HEK293 (cell line): ENCODE results near the gene FOXP1.

Source experiments
- CTCF ChIA-PET: fragments of 350-600 bp; formaldehyde crosslinking; extraction: SDS; loops from one replicate; lab custom pipeline; 2021; ENCODE audit warnings: antibody characterized with exemption; lab: Yijun Ruan, JAX
- POLR2A ChIA-PET: fragments of 300-600 bp; formaldehyde crosslinking; extraction: SDS; loops from one replicate; lab custom pipeline; 2020; ENCODE audit warnings: antibody characterized with exemption, inconsistent platforms; lab: Yijun Ruan, JAX
- H3K27ac ChIP-seq: fragments of 200-500 bp; sonication (Bioruptor generic); 2 replicates; pipeline ENCODE4 v1.5.1; 2014; ENCODE audit warnings: low read depth, low read length, control low read depth, inconsistent platforms; ENCODE audit errors: extremely low read depth
- H3K36me3 ChIP-seq, 2 experiments: fragments of 200-500 bp in 1 of 2; sonication (Bioruptor generic) in 1 of 2; 1 replicate in 1 of 2; 2 replicates in 1 of 2; pipeline ENCODE4 v1.5.1; 2014 to 2017; ENCODE audit warnings: inconsistent platforms in 2 of 2, low read length in 2 of 2; ENCODE audit not compliant: control insufficient read depth in 2 of 2, insufficient read depth in 1 of 2
- H3K4me1 ChIP-seq: fragments of 200-500 bp; sonication (Bioruptor generic); 2 replicates; pipeline ENCODE4 v1.5.1; 2014; ENCODE audit warnings: mild to moderate bottlenecking, low read length, inconsistent platforms; ENCODE audit not compliant: control insufficient read depth, insufficient read depth
- H3K4me3 ChIP-seq: 2 replicates; pipeline ENCODE4 v1.5.1; 2011; ENCODE audit warnings: low read depth, mild to moderate bottlenecking, control low read depth, low read length, moderate library complexity
- H3K9me3 ChIP-seq: fragments of 200-500 bp; sonication (Bioruptor generic); 2 replicates; pipeline ENCODE4 v1.5.1; 2014; ENCODE audit warnings: low read depth, low read length, inconsistent platforms; ENCODE audit not compliant: control insufficient read depth, insufficient read depth
- EGR2 ChIP-seq: fragments of 450-650 bp; formaldehyde crosslinking; IDR thresholded peaks from 2 replicates; pipeline ENCODE4 v1.5.1; 2016; ENCODE audit warnings: low read depth, missing biosample characterization, missing genetic modification characterization
- FEZF1 ChIP-seq: fragments of 450-650 bp; formaldehyde crosslinking; IDR thresholded peaks from 2 replicates; pipeline ENCODE4 v1.5.1; 2016; ENCODE audit warnings: missing biosample characterization, missing genetic modification characterization
- GLI2 ChIP-seq: fragments of 450-650 bp; formaldehyde crosslinking; IDR thresholded peaks from 2 replicates; pipeline ENCODE4; 2017; ENCODE audit warnings: missing biosample characterization, missing genetic modification characterization, low read depth, borderline replicate concordance
- GLIS1 ChIP-seq: fragments of 450-650 bp; formaldehyde crosslinking; IDR thresholded peaks from 2 replicates; pipeline ENCODE4 v1.5.1; 2016; ENCODE audit warnings: missing biosample characterization, missing genetic modification characterization
- HOXD13 ChIP-seq: sonication (generic); formaldehyde crosslinking; IDR thresholded peaks from 2 replicates; pipeline ENCODE4 v1.8.0; 2022; ENCODE audit warnings: missing genetic modification reagents, borderline replicate concordance
- IKZF3 ChIP-seq: fragments of 450-650 bp; IDR thresholded peaks from 2 replicates; pipeline ENCODE4 v1.5.0; 2018; ENCODE audit warnings: missing biosample characterization, mild to moderate bottlenecking, missing genetic modification characterization, moderate library complexity
- KLF1 ChIP-seq: fragments of 450-650 bp; formaldehyde crosslinking; IDR thresholded peaks from 2 replicates; pipeline ENCODE4 v1.5.1; 2016; ENCODE audit warnings: missing biosample characterization, missing genetic modification characterization
- KLF8 ChIP-seq: fragments of 450-650 bp; formaldehyde crosslinking; IDR thresholded peaks from 2 replicates; pipeline ENCODE4 v1.5.1; 2016; ENCODE audit warnings: missing biosample characterization, missing genetic modification characterization
- OSR2 ChIP-seq: fragments of 450-650 bp; formaldehyde crosslinking; IDR thresholded peaks from 2 replicates; pipeline ENCODE4 v1.5.1; 2016; ENCODE audit warnings: missing biosample characterization, missing genetic modification characterization
- PRDM1 ChIP-seq: fragments of 450-650 bp; formaldehyde crosslinking; IDR thresholded peaks from 2 replicates; pipeline ENCODE4; 2016; ENCODE audit warnings: missing biosample characterization, missing genetic modification characterization
- PRDM6 ChIP-seq: fragments of 450-650 bp; formaldehyde crosslinking; IDR thresholded peaks from 2 replicates; pipeline ENCODE4 v1.5.1; 2017; ENCODE audit warnings: missing biosample characterization, missing genetic modification characterization
- SP3 ChIP-seq: fragments of 450-650 bp; formaldehyde crosslinking; IDR thresholded peaks from 2 replicates; pipeline ENCODE4 v1.5.1; 2016; ENCODE audit warnings: missing biosample characterization, missing genetic modification characterization
- TCF7L2 ChIP-seq: IDR thresholded peaks from 2 replicates; pipeline ENCODE4 v1.6.1; 2011; ENCODE audit warnings: low read depth, mild to moderate bottlenecking, inconsistent platforms, low read length, moderate library complexity, borderline replicate concordance
- TRIM28 ChIP-seq: IDR thresholded peaks from 2 replicates; pipeline ENCODE4 v1.6.1; 2011; ENCODE audit warnings: low read length, control low read depth, borderline replicate concordance
- ZBTB48 ChIP-seq: fragments of 450-650 bp; formaldehyde crosslinking; IDR thresholded peaks from 2 replicates; pipeline ENCODE4 v1.5.1; 2016; ENCODE audit warnings: missing biosample characterization, missing genetic modification characterization
- ZNF18 ChIP-seq: fragments of 450-650 bp; formaldehyde crosslinking; IDR thresholded peaks from 2 replicates; pipeline ENCODE4 v1.5.1; 2016; ENCODE audit warnings: missing biosample characterization, missing genetic modification characterization
- ZNF221 ChIP-seq: fragments of 450-650 bp; formaldehyde crosslinking; IDR thresholded peaks from 2 replicates; pipeline ENCODE4 v1.5.1; 2017; ENCODE audit warnings: missing biosample characterization, missing genetic modification characterization, borderline replicate concordance
- ZNF426 ChIP-seq: fragments of 450-650 bp; formaldehyde crosslinking; IDR thresholded peaks from 2 replicates; pipeline ENCODE4 v1.5.1; 2017; ENCODE audit warnings: missing biosample characterization, missing genetic modification characterization, mild to moderate bottlenecking, inconsistent platforms, moderate library complexity
- ZNF544 ChIP-seq: fragments of 450-650 bp; formaldehyde crosslinking; IDR thresholded peaks from 2 replicates; pipeline ENCODE4 v1.5.0; 2017; ENCODE audit warnings: missing biosample characterization, missing genetic modification characterization
- ZNF596 ChIP-seq: fragments of 450-650 bp; IDR thresholded peaks from 2 replicates; pipeline ENCODE4 v1.5.0; 2018; ENCODE audit warnings: missing biosample characterization, mild to moderate bottlenecking, missing genetic modification characterization, moderate library complexity
- ZNF629 ChIP-seq: fragments of 450-650 bp; formaldehyde crosslinking; IDR thresholded peaks from 2 replicates; pipeline ENCODE4 v1.5.1; 2017; ENCODE audit warnings: missing biosample characterization, missing genetic modification characterization
- ZNF654 ChIP-seq: fragments of 450-650 bp; formaldehyde crosslinking; IDR thresholded peaks from 2 replicates; pipeline ENCODE4 v1.5.1; 2016; ENCODE audit warnings: low read depth, missing biosample characterization, missing genetic modification characterization
- ZNF843 ChIP-seq: fragments of 450-650 bp; formaldehyde crosslinking; IDR thresholded peaks from 2 replicates; pipeline ENCODE4 v1.5.1; 2016; ENCODE audit warnings: missing biosample characterization, missing genetic modification characterization
- ZSCAN16 ChIP-seq: fragments of 450-650 bp; formaldehyde crosslinking; IDR thresholded peaks from 2 replicates; pipeline ENCODE4 v1.5.1; 2016; ENCODE audit warnings: missing biosample characterization, missing genetic modification characterization
- ZXDB ChIP-seq: fragments of 450-650 bp; formaldehyde crosslinking; IDR thresholded peaks from 2 replicates; pipeline ENCODE4 v1.5.1; 2016; ENCODE audit warnings: missing biosample characterization, missing genetic modification characterization
- TF ChIP-seq, protein P1 (sequence below): fragments of 450-650 bp; formaldehyde crosslinking; IDR thresholded peaks from 2 replicates; pipeline ENCODE4 v1.5.1; 2017; ENCODE audit warnings: missing biosample characterization, missing genetic modification characterization
- TF ChIP-seq, protein P2 (sequence below): fragments of 450-650 bp; formaldehyde crosslinking; conservative IDR thresholded peaks from 2 replicates; pipeline ENCODE4 v1.5.1; 2016; ENCODE audit warnings: low read depth, missing biosample characterization, missing genetic modification characterization

The FOXP1 gene

GRCh38 chr3:71191031-71191482 is 392.5 kb downstream of the FOXP1 start:
- ChIA-PET POLR2A (interaction anchor here (0.6 to 1.2 kb wide), 2 partner anchors 18 to 20 kb away, joined by 3 to 4 read pairs; no protein-coding TSS in a partner anchor), CTCF (interaction anchor here (0.7 kb wide), 1 partner anchor 12 kb away, joined by 5 read pairs; no protein-coding TSS in a partner anchor)
- no peaks in the 10 kb centered on the region for H3K36me3 ChIP-seq
- peaks cover 10% of the 10 kb centered on the region for H3K4me1 ChIP-seq
- H3K27ac ChIP-seq, result no peak overlapping the region
- no peak overlapping the region for H3K4me3 ChIP-seq
- H3K9me3 ChIP-seq, result no peaks in the 10 kb centered on the region
- TF ChIP-seq ZSCAN16 (tag by site-specific recombination) (no peak), IKZF3 (tag by site-specific recombination) (peak; percentile 43; the same call in 1 of the 2 replicates), KLF8 (tag by site-specific recombination) (0 out of 2 replicates have a peak, but pooled peaks have one; percentile 18), ZNF544 (tag by site-specific recombination) (no peak), ZNF654 (tag by site-specific recombination) (no peak), OSR2 (tag by site-specific recombination) (peak; percentile 71; the same call in 1 of the 2 replicates), ZNF18 (no peak), ZNF221 (tag by site-specific recombination) (no peak), TRIM28 (peak; percentile 75; the same call in 1 of the 2 replicates), PRDM6 (tag by site-specific recombination) (peak; percentile 95), ZNF843 (tag by site-specific recombination) (peak; percentile 87), KLF1 (tag by site-specific recombination) (no peak), HOXD13 (CRISPR knock-in tag) (no peak), TCF7L2 (peak; percentile 99), ZXDB (tag by site-specific recombination) (peak; percentile 72; the same call in 1 of the 2 replicates), ZNF426 (tag by site-specific recombination) (no peak), PRDM1 (0 out of 2 replicates have a peak, but pooled peaks have one; percentile 15), SP3 (tag by site-specific recombination) (no peak), GLI2 (tag by site-specific recombination) (peak; percentile 50; the same call in 1 of the 2 replicates), ZNF596 (peak; percentile 68), FEZF1 (tag by site-specific recombination) (peak; percentile 79), ZNF629 (peak; percentile 38; the same call in 1 of the 2 replicates), GLIS1 (tag by site-specific recombination) (peak; percentile 25; the same call in 1 of the 2 replicates), ZBTB48 (tag by site-specific recombination) (no peak), EGR2 (no peak)
- TF ChIP-seq, protein P1, sequence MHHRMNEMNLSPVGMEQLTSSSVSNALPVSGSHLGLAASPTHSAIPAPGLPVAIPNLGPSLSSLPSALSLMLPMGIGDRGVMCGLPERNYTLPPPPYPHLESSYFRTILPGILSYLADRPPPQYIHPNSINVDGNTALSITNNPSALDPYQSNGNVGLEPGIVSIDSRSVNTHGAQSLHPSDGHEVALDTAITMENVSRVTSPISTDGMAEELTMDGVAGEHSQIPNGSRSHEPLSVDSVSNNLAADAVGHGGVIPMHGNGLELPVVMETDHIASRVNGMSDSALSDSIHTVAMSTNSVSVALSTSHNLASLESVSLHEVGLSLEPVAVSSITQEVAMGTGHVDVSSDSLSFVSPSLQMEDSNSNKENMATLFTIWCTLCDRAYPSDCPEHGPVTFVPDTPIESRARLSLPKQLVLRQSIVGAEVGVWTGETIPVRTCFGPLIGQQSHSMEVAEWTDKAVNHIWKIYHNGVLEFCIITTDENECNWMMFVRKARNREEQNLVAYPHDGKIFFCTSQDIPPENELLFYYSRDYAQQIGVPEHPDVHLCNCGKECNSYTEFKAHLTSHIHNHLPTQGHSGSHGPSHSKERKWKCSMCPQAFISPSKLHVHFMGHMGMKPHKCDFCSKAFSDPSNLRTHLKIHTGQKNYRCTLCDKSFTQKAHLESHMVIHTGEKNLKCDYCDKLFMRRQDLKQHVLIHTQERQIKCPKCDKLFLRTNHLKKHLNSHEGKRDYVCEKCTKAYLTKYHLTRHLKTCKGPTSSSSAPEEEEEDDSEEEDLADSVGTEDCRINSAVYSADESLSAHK (tag by site-specific recombination), result 0 out of 2 replicates have a peak, but pooled peaks have one; percentile 28
- TF ChIP-seq, protein P2, sequence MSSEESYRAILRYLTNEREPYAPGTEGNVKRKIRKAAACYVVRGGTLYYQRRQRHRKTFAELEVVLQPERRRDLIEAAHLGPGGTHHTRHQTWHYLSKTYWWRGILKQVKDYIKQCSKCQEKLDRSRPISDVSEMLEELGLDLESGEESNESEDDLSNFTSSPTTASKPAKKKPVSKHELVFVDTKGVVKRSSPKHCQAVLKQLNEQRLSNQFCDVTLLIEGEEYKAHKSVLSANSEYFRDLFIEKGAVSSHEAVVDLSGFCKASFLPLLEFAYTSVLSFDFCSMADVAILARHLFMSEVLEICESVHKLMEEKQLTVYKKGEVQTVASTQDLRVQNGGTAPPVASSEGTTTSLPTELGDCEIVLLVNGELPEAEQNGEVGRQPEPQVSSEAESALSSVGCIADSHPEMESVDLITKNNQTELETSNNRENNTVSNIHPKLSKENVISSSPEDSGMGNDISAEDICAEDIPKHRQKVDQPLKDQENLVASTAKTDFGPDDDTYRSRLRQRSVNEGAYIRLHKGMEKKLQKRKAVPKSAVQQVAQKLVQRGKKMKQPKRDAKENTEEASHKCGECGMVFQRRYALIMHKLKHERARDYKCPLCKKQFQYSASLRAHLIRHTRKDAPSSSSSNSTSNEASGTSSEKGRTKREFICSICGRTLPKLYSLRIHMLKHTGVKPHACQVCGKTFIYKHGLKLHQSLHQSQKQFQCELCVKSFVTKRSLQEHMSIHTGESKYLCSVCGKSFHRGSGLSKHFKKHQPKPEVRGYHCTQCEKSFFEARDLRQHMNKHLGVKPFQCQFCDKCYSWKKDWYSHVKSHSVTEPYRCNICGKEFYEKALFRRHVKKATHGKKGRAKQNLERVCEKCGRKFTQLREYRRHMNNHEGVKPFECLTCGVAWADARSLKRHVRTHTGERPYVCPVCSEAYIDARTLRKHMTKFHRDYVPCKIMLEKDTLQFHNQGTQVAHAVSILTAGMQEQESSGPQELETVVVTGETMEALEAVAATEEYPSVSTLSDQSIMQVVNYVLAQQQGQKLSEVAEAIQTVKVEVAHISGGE (tag by site-specific recombination), result no peak
- TF ChIP-seq, all 188 proteins: peak for 15
